Measurements from ENCODE around the gene ZNF580.

Gene ZNF580

GRCh38 chr19:55638864-55639359 lies 1.9 kb upstream of the ZNF580 start (continued):
- TF ChIP-seq ZNF776 (tag by site-specific recombination; IDR thresholded peaks at IDR 0.05; ENCODE audit: borderline replicate concordance) (no peak), BCL11B (tag by site-specific recombination; IDR thresholded peaks at IDR 0.05; ENCODE audit: low read depth) (no peak), ZNF830 (tag by site-specific recombination; IDR thresholded peaks at IDR 0.05; ENCODE audit: low read depth) (no peak), BCL11A (tag by site-specific recombination; IDR thresholded peaks at IDR 0.05; ENCODE audit: low read depth) (no peak), ZNF354C (tag by site-specific recombination; IDR thresholded peaks at IDR 0.05; ENCODE audit: borderline replicate concordance, low read depth) (no peak), HIC1 (tag by site-specific recombination; IDR thresholded peaks at IDR 0.05) (no peak), ZNF660 (tag by site-specific recombination; IDR thresholded peaks at IDR 0.05) (no peak), ZNF791 (tag by site-specific recombination; IDR thresholded peaks at IDR 0.05) (no peak), ZNF174 (tag by site-specific recombination; IDR thresholded peaks at IDR 0.05) (no peak), ZNF624 (tag by site-specific recombination; IDR thresholded peaks at IDR 0.05) (no peak), ZNF26 (tag by site-specific recombination; IDR thresholded peaks at IDR 0.05) (no peak), ZNF837 (tag by site-specific recombination; IDR thresholded peaks at IDR 0.05) (no peak), ZNF24 (tag by site-specific recombination; IDR thresholded peaks at IDR 0.05) (no peak), ZNF670 (tag by site-specific recombination; IDR thresholded peaks at IDR 0.05; ENCODE audit: low read depth) (no peak), ZBTB6 (tag by site-specific recombination; IDR thresholded peaks at IDR 0.05) (no peak), ZNF645 (tag by site-specific recombination; IDR thresholded peaks at IDR 0.05) (no peak), ZNF10 (tag by site-specific recombination; IDR thresholded peaks at IDR 0.05) (no peak), ZNF133 (tag by site-specific recombination; IDR thresholded peaks at IDR 0.05) (no peak), SALL2 (tag by site-specific recombination; IDR thresholded peaks at IDR 0.05; ENCODE audit: borderline replicate concordance) (no peak), ZNF221 (tag by site-specific recombination; IDR thresholded peaks at IDR 0.05; ENCODE audit: borderline replicate concordance) (no peak), ELK4 (IDR thresholded peaks at IDR 0.05; ENCODE audit: borderline replicate concordance, low read depth, low read length) (no peak), ZNF701 (tag by site-specific recombination; IDR thresholded peaks at IDR 0.05) (no peak), PRDM10 (tag by site-specific recombination; IDR thresholded peaks at IDR 0.05) (peak; percentile 99), ZNF521 (tag by site-specific recombination; IDR thresholded peaks at IDR 0.05) (no peak), ZNF561 (tag by site-specific recombination; IDR thresholded peaks at IDR 0.05; ENCODE audit: borderline replicate concordance) (0 out of 2 replicates have a peak, but pooled peaks have one; percentile 48), ZBTB20 (tag by site-specific recombination; IDR thresholded peaks at IDR 0.05) (peak; percentile 73; the same call in 1 of the 2 replicates), ZNF146 (tag by site-specific recombination; IDR thresholded peaks at IDR 0.05) (no peak), HOXD13 (CRISPR knock-in tag; IDR thresholded peaks at IDR 0.05; ENCODE audit: borderline replicate concordance) (no peak), ZNF211 (tag by site-specific recombination; IDR thresholded peaks at IDR 0.05; ENCODE audit: low read depth) (no peak)

Data from HEK293 (cell line).